ENCODE data around the gene SRD5A3. TPM values are rescaled to one million over a fixed set of nuclear protein-coding genes. Genes with fewer than 3 reads are reported as not detected.

Gene SRD5A3
- total and polyA plus RNA-seq, 5 donors from 2014 or later = 3.9 to 18.4 (median 8.2) TPM

DNA sequence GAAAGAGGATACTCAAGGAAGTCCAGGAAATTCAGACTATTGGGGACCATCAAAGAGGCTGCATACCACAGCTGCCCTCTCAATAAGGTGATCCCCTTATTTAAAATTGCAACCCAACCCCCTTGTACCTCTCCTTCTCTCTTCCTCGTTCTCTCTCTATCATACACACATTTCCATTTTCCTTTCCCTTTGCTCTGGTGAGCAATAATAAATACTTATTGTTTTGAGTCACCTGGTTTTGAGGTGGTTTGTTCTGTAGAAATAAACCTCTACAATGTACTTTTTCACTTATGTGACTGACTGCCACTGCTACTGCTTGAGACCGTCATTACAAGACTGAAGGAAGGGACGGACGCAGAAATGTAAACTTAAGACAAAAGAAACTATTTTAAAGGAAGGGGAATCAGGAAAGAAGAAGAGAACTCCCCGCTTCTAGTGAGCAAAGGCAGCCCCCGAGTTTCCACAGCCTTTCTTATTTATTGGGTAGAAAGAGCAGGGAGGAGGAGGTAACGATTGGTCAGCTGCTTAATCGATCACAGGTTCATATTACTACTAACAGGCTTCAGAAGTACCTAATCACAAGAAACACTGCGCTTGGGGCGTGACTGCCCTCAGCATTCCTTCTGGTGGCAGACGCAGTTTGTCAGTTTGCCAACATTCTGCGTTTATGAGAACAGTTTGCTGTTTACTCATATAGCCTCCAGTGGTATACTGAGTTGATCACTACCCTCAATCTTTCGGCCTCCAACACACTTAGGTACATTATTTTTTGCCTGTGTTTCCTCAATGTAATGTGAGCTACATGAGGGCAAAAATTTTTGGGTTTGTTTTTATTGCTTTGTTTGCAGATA, 32.8 kb downstream of the SRD5A3 start:
- H3K36me3 ChIP-seq (ENCODE audit: control insufficient read depth, insufficient read depth, low read length) = no peaks in the 10 kb centered on the region
- H3K9me3 ChIP-seq (ENCODE audit: control insufficient read depth in 2 of 2, low read length in 2 of 2) = no peaks in the 10 kb centered on the region
- H3K4me3 ChIP-seq (ENCODE audit: low read depth, low read length) = no peak overlapping the region
- no peaks in the 10 kb centered on the region for H3K9me3 Mint-ChIP-seq
- H3K27me3 Mint-ChIP-seq = no peaks in the 10 kb centered on the region
- H3K27ac Mint-ChIP-seq = no peak overlapping the region
- no peak for DNase-seq
- no peak overlapping the region for H3K27ac ChIP-seq (ENCODE audit: insufficient read depth, low read length, poor library complexity, severe bottlenecking)
- no peak overlapping the region for H3K4me3 Mint-ChIP-seq
- no peaks in the 10 kb centered on the region for H3K36me3 Mint-ChIP-seq
- no peaks in the 10 kb centered on the region for H3K4me1 ChIP-seq (ENCODE audit: control insufficient read depth, insufficient read depth, low read length, poor library complexity, severe bottlenecking)
- H3K4me1 Mint-ChIP-seq = no peaks in the 10 kb centered on the region
- ATAC-seq (ENCODE audit: low read depth in 2 of 2) = no peak
- no peaks in the 10 kb centered on the region for H3K27me3 ChIP-seq (ENCODE audit: control insufficient read depth, insufficient read depth, low read length)

DNA sequence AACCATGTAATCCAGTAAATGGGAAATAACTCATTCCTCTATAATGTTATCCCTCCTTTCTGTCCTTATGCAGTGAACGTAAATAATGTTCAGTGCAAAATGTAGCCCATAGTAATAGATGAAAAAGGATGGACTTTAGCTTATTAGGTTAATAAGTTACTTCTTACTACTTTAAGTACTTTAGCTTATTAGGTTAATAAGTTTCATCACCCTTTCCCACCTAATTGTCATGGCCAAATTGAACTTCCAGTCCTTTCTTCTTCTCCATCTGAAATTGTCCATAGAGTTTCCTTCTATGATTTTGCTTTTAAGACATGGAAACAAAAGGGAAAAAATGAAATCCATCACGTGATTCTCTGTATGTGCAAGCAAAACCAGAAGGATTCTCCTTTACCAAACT, 34.5 kb downstream of the SRD5A3 start:
- Mint-ChIP-seq H3K36me3 (no peaks in the 10 kb centered on the region), H3K4me3 (no peak overlapping the region), H3K27me3 (no peaks in the 10 kb centered on the region), H3K27ac (no peak overlapping the region), H3K9me3 (no peaks in the 10 kb centered on the region), H3K4me1 (no peaks in the 10 kb centered on the region)
- Histone ChIP-seq H3K27me3 (ENCODE audit: control insufficient read depth, insufficient read depth, low read length) (no peaks in the 10 kb centered on the region), H3K27ac (ENCODE audit: insufficient read depth, low read length, poor library complexity, severe bottlenecking) (no peak overlapping the region), H3K9me3 (ENCODE audit: control insufficient read depth in 2 of 2, low read length in 2 of 2) (no peaks in the 10 kb centered on the region), H3K36me3 (ENCODE audit: control insufficient read depth, insufficient read depth, low read length) (no peaks in the 10 kb centered on the region), H3K4me3 (ENCODE audit: low read depth, low read length) (no peak overlapping the region), H3K4me1 (ENCODE audit: control insufficient read depth, insufficient read depth, low read length, poor library complexity, severe bottlenecking) (no peaks in the 10 kb centered on the region)
- no peak for DNase-seq
- ATAC-seq (ENCODE audit: low read depth in 2 of 2) = no peak

DNA sequence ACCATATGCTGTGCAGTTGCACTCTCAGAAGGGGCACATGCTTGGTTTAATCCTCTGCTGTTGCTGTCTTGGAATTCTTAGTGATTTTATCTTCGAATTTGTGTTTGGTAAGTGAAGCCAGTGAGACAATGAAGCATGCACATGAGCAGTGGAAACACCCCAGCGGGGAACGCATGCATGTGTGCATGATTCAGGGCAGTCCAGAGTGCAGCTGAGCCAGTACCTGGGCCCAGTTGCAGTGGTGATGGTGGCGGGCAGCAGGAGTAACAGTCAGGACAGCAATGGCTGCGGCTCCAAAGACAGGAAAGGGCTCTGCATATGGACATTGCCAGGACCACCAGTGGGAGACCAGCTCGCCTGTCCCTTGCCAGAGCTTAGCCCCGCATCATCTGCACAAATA, 35.5 kb downstream of the SRD5A3 start:
- no peak overlapping the region for H3K4me3 Mint-ChIP-seq

DNA sequence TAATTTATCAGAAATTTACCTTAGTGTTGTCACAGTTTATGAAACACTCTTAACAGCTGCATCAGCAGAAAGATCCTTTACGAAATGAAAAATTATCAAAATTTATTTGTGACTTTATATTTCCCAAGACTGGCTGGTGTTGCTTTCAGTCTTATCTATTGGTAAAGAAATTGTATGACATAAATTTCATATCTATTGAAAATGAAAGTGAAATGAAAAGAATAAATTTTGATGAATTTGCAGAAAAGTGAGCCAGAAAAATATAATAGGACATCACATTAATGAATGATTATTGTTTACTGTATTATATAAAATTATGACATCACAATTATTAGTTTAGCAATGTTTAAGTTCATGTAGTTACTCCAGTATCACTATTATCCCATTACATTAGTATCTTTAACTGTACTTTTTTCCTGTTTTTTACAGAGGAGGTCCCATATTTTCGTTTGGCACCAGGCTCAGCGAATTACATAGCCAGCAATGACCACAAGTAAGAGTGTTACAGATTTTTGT, 36.5 kb downstream of the SRD5A3 start:
- Histone ChIP-seq H3K27ac (ENCODE audit: insufficient read depth, low read length, poor library complexity, severe bottlenecking) (no peak overlapping the region), H3K27me3 (ENCODE audit: control insufficient read depth, insufficient read depth, low read length) (no peaks in the 10 kb centered on the region), H3K9me3 (ENCODE audit: control insufficient read depth in 2 of 2, low read length in 2 of 2) (no peaks in the 10 kb centered on the region), H3K4me3 (ENCODE audit: low read depth, low read length) (no peak overlapping the region), H3K4me1 (ENCODE audit: control insufficient read depth, insufficient read depth, low read length, poor library complexity, severe bottlenecking) (no peaks in the 10 kb centered on the region), H3K36me3 (ENCODE audit: control insufficient read depth, insufficient read depth, low read length) (no peaks in the 10 kb centered on the region)
- no peak overlapping the region for H3K4me3 Mint-ChIP-seq
- H3K27me3 Mint-ChIP-seq = no peaks in the 10 kb centered on the region
- no peak overlapping the region for H3K27ac Mint-ChIP-seq
- H3K9me3 Mint-ChIP-seq = no peaks in the 10 kb centered on the region
- ATAC-seq (ENCODE audit: low read depth in 2 of 2) = no peak
- H3K4me1 Mint-ChIP-seq = no peaks in the 10 kb centered on the region
- no peaks in the 10 kb centered on the region for H3K36me3 Mint-ChIP-seq
- DNase-seq = no peak

More for the DNA sequence above, 35.5 kb downstream of the SRD5A3 start:
- H3K27me3 Mint-ChIP-seq = no peaks in the 10 kb centered on the region
- no peak overlapping the region for H3K4me3 ChIP-seq (ENCODE audit: low read depth, low read length)
- H3K4me1 Mint-ChIP-seq = no peaks in the 10 kb centered on the region
- H3K9me3 Mint-ChIP-seq = no peaks in the 10 kb centered on the region
- H3K4me1 ChIP-seq (ENCODE audit: control insufficient read depth, insufficient read depth, low read length, poor library complexity, severe bottlenecking) = no peaks in the 10 kb centered on the region
- no peaks in the 10 kb centered on the region for H3K36me3 Mint-ChIP-seq
- no peak overlapping the region for H3K27ac Mint-ChIP-seq
- no peak for ATAC-seq (ENCODE audit: low read depth in 2 of 2)
- H3K9me3 ChIP-seq (ENCODE audit: control insufficient read depth in 2 of 2, low read length in 2 of 2) = no peaks in the 10 kb centered on the region
- H3K36me3 ChIP-seq (ENCODE audit: control insufficient read depth, insufficient read depth, low read length) = no peaks in the 10 kb centered on the region
- no peaks in the 10 kb centered on the region for H3K27me3 ChIP-seq (ENCODE audit: control insufficient read depth, insufficient read depth, low read length)
- H3K27ac ChIP-seq (ENCODE audit: insufficient read depth, low read length, poor library complexity, severe bottlenecking) = no peak overlapping the region
- no peak for DNase-seq

DNA sequence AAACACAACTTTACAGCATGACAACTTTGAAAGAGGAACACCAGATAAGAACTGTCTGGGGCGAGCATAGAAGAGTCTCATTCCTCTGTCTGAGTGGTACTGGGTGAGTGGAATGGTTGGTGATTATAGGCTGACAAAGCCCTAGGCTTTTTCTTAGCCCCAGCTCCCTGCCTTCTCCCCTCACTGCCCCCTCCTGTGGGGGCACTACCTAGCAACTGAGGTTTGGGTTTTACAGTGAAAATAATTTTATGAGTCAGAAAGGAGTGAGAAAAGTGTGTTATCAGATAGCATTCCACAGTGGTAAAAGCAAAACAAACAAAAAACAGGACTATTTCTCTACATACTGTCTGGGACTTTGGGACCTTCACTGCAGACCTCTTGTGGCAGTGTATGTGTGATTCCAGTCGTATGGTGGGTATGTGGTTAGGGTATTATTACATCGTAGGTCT, 39.2 kb downstream of the SRD5A3 start:
- no peak overlapping the region for H3K27ac ChIP-seq (ENCODE audit: insufficient read depth, low read length, poor library complexity, severe bottlenecking)
- ATAC-seq (ENCODE audit: low read depth in 2 of 2) (no peak), DNase-seq (no peak)
- peaks cover 0 to 2% (median 0%) of the 10 kb centered on the region in 7 donors for H3K9me3 Mint-ChIP-seq
- H3K27ac Mint-ChIP-seq = no peak overlapping the region
- no peak overlapping the region for H3K4me3 ChIP-seq (ENCODE audit: low read depth, low read length)
- H3K36me3 Mint-ChIP-seq = no peaks in the 10 kb centered on the region
- no peaks in the 10 kb centered on the region for H3K4me1 Mint-ChIP-seq
- no peaks in the 10 kb centered on the region for H3K9me3 ChIP-seq (ENCODE audit: control insufficient read depth in 2 of 2, low read length in 2 of 2)
- H3K27me3 ChIP-seq (ENCODE audit: control insufficient read depth, insufficient read depth, low read length) = no peaks in the 10 kb centered on the region
- H3K27me3 Mint-ChIP-seq = no peaks in the 10 kb centered on the region
- H3K36me3 ChIP-seq (ENCODE audit: control insufficient read depth, insufficient read depth, low read length) = no peaks in the 10 kb centered on the region
- no peaks in the 10 kb centered on the region for H3K4me1 ChIP-seq (ENCODE audit: control insufficient read depth, insufficient read depth, low read length, poor library complexity, severe bottlenecking)
- peak overlapping the region in 1 of 4 donors; percentile 23 for H3K4me3 Mint-ChIP-seq

DNA sequence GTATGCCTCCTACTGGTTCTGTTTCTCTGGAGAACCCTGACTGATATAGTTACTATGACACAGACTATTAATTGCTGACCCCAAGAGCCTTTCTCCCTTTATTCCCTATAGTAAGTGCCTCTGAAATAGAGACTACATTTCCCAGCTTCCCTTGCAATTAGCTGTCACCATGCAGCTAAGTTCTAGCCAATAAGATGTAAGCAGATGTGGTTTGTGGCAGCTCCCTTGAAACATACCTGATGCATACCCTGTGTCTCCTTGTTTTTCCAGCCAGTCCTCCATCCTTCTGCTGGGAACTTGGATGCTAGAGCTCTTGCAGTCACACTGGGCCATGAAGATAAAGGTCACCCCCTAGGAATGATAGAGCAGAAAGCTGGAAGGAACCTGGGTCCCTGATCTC, 40.0 kb downstream of the SRD5A3 start:
- Mint-ChIP-seq H3K27me3 (no peaks in the 10 kb centered on the region), H3K36me3 (no peaks in the 10 kb centered on the region), H3K9me3 (peaks cover 0 to 2% (median 0%) of the 10 kb centered on the region in 7 donors), H3K27ac (no peak overlapping the region), H3K4me1 (no peaks in the 10 kb centered on the region), H3K4me3 (no peak overlapping the region)
- ATAC-seq (ENCODE audit: low read depth in 2 of 2) = no peak
- no peaks in the 10 kb centered on the region for H3K9me3 ChIP-seq (ENCODE audit: control insufficient read depth in 2 of 2, low read length in 2 of 2)
- H3K27me3 ChIP-seq (ENCODE audit: control insufficient read depth, insufficient read depth, low read length) = no peaks in the 10 kb centered on the region
- no peaks in the 10 kb centered on the region for H3K36me3 ChIP-seq (ENCODE audit: control insufficient read depth, insufficient read depth, low read length)
- H3K27ac ChIP-seq (ENCODE audit: insufficient read depth, low read length, poor library complexity, severe bottlenecking) = no peak overlapping the region
- peak in 1 of 3 donors; percentile 39 for DNase-seq
- no peak overlapping the region for H3K4me3 ChIP-seq (ENCODE audit: low read depth, low read length)
- no peaks in the 10 kb centered on the region for H3K4me1 ChIP-seq (ENCODE audit: control insufficient read depth, insufficient read depth, low read length, poor library complexity, severe bottlenecking)

DNA sequence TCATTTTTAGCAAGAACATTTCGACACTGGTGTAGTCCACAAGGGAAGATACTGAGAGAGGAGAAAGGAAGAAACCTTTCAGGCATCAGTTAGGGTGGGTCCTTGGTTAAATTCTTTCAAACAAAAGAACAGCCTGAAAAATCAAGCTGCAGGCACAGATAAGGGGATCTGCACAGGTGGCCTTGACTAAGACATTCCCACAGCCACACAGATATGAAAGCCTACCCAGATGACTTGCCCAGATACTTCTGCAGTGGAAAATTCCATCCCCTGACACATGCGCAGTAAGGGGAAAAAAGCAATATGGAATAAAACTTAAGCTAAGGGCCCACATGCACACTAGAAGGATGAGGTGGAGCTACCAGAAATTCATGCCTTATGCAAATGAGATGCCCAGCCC, 40.8 kb downstream of the SRD5A3 start:
- H3K36me3 ChIP-seq (ENCODE audit: control insufficient read depth, insufficient read depth, low read length) = no peaks in the 10 kb centered on the region
- DNase-seq (no peak), ATAC-seq (ENCODE audit: low read depth in 2 of 2) (no peak)
- Mint-ChIP-seq H3K36me3 (no peaks in the 10 kb centered on the region), H3K9me3 (peaks cover 0 to 2% (median 0%) of the 10 kb centered on the region in 7 donors), H3K4me1 (no peaks in the 10 kb centered on the region), H3K4me3 (no peak overlapping the region), H3K27me3 (no peaks in the 10 kb centered on the region), H3K27ac (no peak overlapping the region)
- H3K4me1 ChIP-seq (ENCODE audit: control insufficient read depth, insufficient read depth, low read length, poor library complexity, severe bottlenecking) = no peaks in the 10 kb centered on the region
- H3K27me3 ChIP-seq (ENCODE audit: control insufficient read depth, insufficient read depth, low read length) = no peaks in the 10 kb centered on the region
- H3K27ac ChIP-seq (ENCODE audit: insufficient read depth, low read length, poor library complexity, severe bottlenecking) = no peak overlapping the region
- no peaks in the 10 kb centered on the region for H3K9me3 ChIP-seq (ENCODE audit: control insufficient read depth in 2 of 2, low read length in 2 of 2)
- no peak overlapping the region for H3K4me3 ChIP-seq (ENCODE audit: low read depth, low read length)
